ENCODE data around the gene SLC10A7. TPM values are rescaled to one million over a fixed set of nuclear protein-coding genes. Genes with fewer than 3 reads are reported as not detected.

The SLC10A7 gene
- total RNA-seq (2022) = 11.7 and 15.9 TPM in 2 replicates
- Bru-seq, nascent RNA = percentile 62 among the genes with signal in this experiment
- percentile 44 among the genes with signal in this experiment for BruChase-seq, experiment 1, labeled RNA remaining after a 6-hour chase
- BruChase-seq, experiment 2, labeled RNA remaining after a 2-hour chase = percentile 47 among the genes with signal in this experiment
- long read RNA-seq, partial matches to known transcripts = 0 of 9 reads
- long read RNA-seq, other reads (novel, unspliced or antisense) = 4 of 9 reads

- intact Hi-C loops (cut with micrococcal nuclease; ENCODE audit: unreplicated experiment) = loop anchor here (5.0 kb wide), 1 partner anchor 179 kb away; no protein-coding TSS in a partner anchor
- CTCF ChIA-PET = no interaction called here
- TF ChIP-seq, protein P1, sequence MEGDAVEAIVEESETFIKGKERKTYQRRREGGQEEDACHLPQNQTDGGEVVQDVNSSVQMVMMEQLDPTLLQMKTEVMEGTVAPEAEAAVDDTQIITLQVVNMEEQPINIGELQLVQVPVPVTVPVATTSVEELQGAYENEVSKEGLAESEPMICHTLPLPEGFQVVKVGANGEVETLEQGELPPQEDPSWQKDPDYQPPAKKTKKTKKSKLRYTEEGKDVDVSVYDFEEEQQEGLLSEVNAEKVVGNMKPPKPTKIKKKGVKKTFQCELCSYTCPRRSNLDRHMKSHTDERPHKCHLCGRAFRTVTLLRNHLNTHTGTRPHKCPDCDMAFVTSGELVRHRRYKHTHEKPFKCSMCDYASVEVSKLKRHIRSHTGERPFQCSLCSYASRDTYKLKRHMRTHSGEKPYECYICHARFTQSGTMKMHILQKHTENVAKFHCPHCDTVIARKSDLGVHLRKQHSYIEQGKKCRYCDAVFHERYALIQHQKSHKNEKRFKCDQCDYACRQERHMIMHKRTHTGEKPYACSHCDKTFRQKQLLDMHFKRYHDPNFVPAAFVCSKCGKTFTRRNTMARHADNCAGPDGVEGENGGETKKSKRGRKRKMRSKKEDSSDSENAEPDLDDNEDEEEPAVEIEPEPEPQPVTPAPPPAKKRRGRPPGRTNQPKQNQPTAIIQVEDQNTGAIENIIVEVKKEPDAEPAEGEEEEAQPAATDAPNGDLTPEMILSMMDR (IDR thresholded peaks at IDR 0.05; ENCODE audit: unreplicated experiment) = no peak
- BruUV-seq (replicated peaks) = no TSS peak
- H3K27ac Mint-ChIP-seq (ENCODE audit: unreplicated experiment) = no peak within 1 kb of the TSS
- no peak within 1 kb of the TSS for H3K4me3 Mint-ChIP-seq (ENCODE audit: low read depth, unreplicated experiment)
- no peaks in the 10 kb centered on the region for H3K9me3 Mint-ChIP-seq (ENCODE audit: low read depth, unreplicated experiment)
- peak; percentile 59 for DNase-seq
- H3K36me3 Mint-ChIP-seq (ENCODE audit: insufficient read depth, unreplicated experiment) = no peaks in the 10 kb centered on the region
- no peaks in the 10 kb centered on the region for H3K4me1 Mint-ChIP-seq (ENCODE audit: low read depth, unreplicated experiment)
- no peaks in the 10 kb centered on the region for H3K27me3 Mint-ChIP-seq (ENCODE audit: unreplicated experiment)
Measured at GRCh38 chr4:146521541-146522097, at the start of gene SLC10A7. SLC10A7 (minus strand) TSS chr4:146521940; CDS start chr4:146521717, 223 bp downstream.

DNA sequence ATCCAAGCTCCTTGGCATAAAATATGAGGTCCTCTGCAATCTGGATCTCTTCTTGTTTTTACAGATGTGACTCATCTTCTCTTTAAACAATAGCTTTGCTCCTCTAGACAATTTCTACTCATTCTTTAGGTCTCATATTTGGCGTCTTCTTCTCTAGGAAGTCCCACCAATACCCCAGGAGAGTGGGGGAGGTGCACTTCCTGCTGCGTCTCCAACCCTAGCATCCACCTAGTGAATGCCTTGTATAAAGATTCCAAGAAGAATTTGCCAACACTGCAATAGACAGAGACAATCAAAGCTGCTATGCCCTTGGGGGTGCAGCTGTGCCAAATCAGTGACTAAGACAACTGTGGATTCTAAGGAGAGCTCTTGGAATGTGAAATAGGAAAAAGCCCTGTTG is 45.7 kb upstream of the SLC10A7 start:
- Mint-ChIP-seq H3K27ac (ENCODE audit: unreplicated experiment) (no peak overlapping the region), H3K27me3 (ENCODE audit: unreplicated experiment) (peaks cover 5% of the 10 kb centered on the region), H3K4me3 (ENCODE audit: low read depth, unreplicated experiment) (no peak overlapping the region), H3K9me3 (ENCODE audit: low read depth, unreplicated experiment) (no peaks in the 10 kb centered on the region), H3K36me3 (ENCODE audit: insufficient read depth, unreplicated experiment) (no peaks in the 10 kb centered on the region), H3K4me1 (ENCODE audit: low read depth, unreplicated experiment) (no peaks in the 10 kb centered on the region)
- BruUV-seq (replicated peaks) = no TSS peak
- CTCF ChIA-PET = no interaction called here
- intact Hi-C loops (cut with micrococcal nuclease; ENCODE audit: unreplicated experiment) = no loop called here
- TF ChIP-seq, protein P1 (IDR thresholded peaks at IDR 0.05; ENCODE audit: unreplicated experiment) = no peak
- DNase-seq = no peak

- H3K4me3 Mint-ChIP-seq (ENCODE audit: low read depth, unreplicated experiment) = no peak overlapping the region
- H3K36me3 Mint-ChIP-seq (ENCODE audit: insufficient read depth, unreplicated experiment) = no peaks in the 10 kb centered on the region
- DNase-seq = no peak
- H3K4me1 Mint-ChIP-seq (ENCODE audit: low read depth, unreplicated experiment) = no peaks in the 10 kb centered on the region
- H3K27me3 Mint-ChIP-seq (ENCODE audit: unreplicated experiment) = peaks cover 12% of the 10 kb centered on the region
- TF ChIP-seq, protein P1 (IDR thresholded peaks at IDR 0.05; ENCODE audit: unreplicated experiment) = no peak
- no TSS peak for BruUV-seq (replicated peaks)
- H3K27ac Mint-ChIP-seq (ENCODE audit: unreplicated experiment) = no peak overlapping the region
- CTCF ChIA-PET = no interaction called here
- intact Hi-C loops (cut with micrococcal nuclease; ENCODE audit: unreplicated experiment) = no loop called here
- no peaks in the 10 kb centered on the region for H3K9me3 Mint-ChIP-seq (ENCODE audit: low read depth, unreplicated experiment)
Measured at GRCh38 chr4:146564492-146564891, 42.8 kb upstream of the SLC10A7 start.

DNA sequence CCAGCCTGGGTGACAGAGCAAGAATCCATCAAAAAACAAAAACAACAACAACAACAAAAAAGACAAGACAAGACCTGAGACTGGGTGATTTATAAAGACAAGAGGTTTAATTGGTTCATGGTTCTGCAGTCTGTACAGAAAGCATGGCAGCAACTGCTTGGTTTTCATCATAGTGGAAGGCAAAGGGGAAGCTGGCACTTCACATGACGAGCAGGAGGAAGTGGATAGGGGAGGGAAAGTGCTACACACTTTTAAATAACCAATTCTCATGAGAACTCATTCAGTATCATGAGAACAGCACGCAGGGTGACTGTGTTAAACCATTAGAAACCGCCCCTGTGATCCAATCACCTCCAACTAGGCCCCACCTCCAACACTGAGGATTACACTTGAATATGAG is 28.4 kb upstream of the SLC10A7 start:
- TF ChIP-seq, protein P1 (IDR thresholded peaks at IDR 0.05; ENCODE audit: unreplicated experiment) = no peak
- Mint-ChIP-seq H3K4me3 (ENCODE audit: low read depth, unreplicated experiment) (no peak overlapping the region), H3K9me3 (ENCODE audit: low read depth, unreplicated experiment) (no peaks in the 10 kb centered on the region), H3K27ac (ENCODE audit: unreplicated experiment) (no peak overlapping the region), H3K36me3 (ENCODE audit: insufficient read depth, unreplicated experiment) (no peaks in the 10 kb centered on the region), H3K27me3 (ENCODE audit: unreplicated experiment) (no peaks in the 10 kb centered on the region), H3K4me1 (ENCODE audit: low read depth, unreplicated experiment) (no peaks in the 10 kb centered on the region)
- no peak for DNase-seq
- BruUV-seq (replicated peaks) = no TSS peak
- CTCF ChIA-PET = no interaction called here
- intact Hi-C loops (cut with micrococcal nuclease; ENCODE audit: unreplicated experiment) = no loop called here
